Measurements from ENCODE around the gene KRT6C.

The KRT6C gene

GRCh38 chr12:52444647-52445595 is 28.7 kb downstream of the KRT6C start:
- H3K4me3 ChIP-seq (ENCODE audit: low read length), result no peak overlapping the region
- H3K9ac ChIP-seq (ENCODE audit: low read length), result no peak overlapping the region
- H3K36me3 ChIP-seq (ENCODE audit: control insufficient read depth, insufficient read depth, low read length), result no peaks in the 10 kb centered on the region
- no peak overlapping the region for H3K27ac ChIP-seq (ENCODE audit: low read depth, low read length)
- H3K4me1 ChIP-seq (ENCODE audit: control insufficient read depth, insufficient read depth, low read length), result no peaks in the 10 kb centered on the region
- no peaks in the 10 kb centered on the region for H3K27me3 ChIP-seq (ENCODE audit: control insufficient read depth, insufficient read depth, low read length)

- Histone ChIP-seq H3K4me1 (ENCODE audit: control insufficient read depth, insufficient read depth, low read length) (no peaks in the 10 kb centered on the region), H3K27me3 (ENCODE audit: control insufficient read depth, insufficient read depth, low read length) (no peaks in the 10 kb centered on the region)
These were observed 29.6 kb downstream of the KRT6C start for GRCh38 chr12:52443966-52444365.

GRCh38 chr12:52442600-52443061 is 31.0 kb downstream of the KRT6C start:
- Histone ChIP-seq H3K27ac (ENCODE audit: low read depth, low read length) (no peak overlapping the region), H3K4me3 (ENCODE audit: low read length) (no peak overlapping the region), H3K4me1 (ENCODE audit: control insufficient read depth, insufficient read depth, low read length) (no peaks in the 10 kb centered on the region), H3K27me3 (ENCODE audit: control insufficient read depth, insufficient read depth, low read length) (no peaks in the 10 kb centered on the region), H3K36me3 (ENCODE audit: control insufficient read depth, insufficient read depth, low read length) (no peaks in the 10 kb centered on the region), H3K9ac (ENCODE audit: low read length) (no peak overlapping the region)

More at GRCh38 chr12:52443966-52444365, 29.6 kb downstream of the KRT6C start:
- Histone ChIP-seq H3K4me3 (ENCODE audit: low read length) (no peak overlapping the region), H3K27ac (ENCODE audit: low read depth, low read length) (no peak overlapping the region), H3K36me3 (ENCODE audit: control insufficient read depth, insufficient read depth, low read length) (no peaks in the 10 kb centered on the region), H3K9ac (ENCODE audit: low read length) (no peak overlapping the region)

GRCh38 chr12:52441320-52441911 is 32.2 kb downstream of the KRT6C start:
- H3K36me3 ChIP-seq (ENCODE audit: control insufficient read depth, insufficient read depth, low read length), result no peaks in the 10 kb centered on the region
- no peak overlapping the region for H3K27ac ChIP-seq (ENCODE audit: low read depth, low read length)

GRCh38 chr12:52440821-52441319 is 32.7 kb downstream of the KRT6C start:
- Histone ChIP-seq H3K9ac (ENCODE audit: low read length) (no peak overlapping the region), H3K36me3 (ENCODE audit: control insufficient read depth, insufficient read depth, low read length) (no peaks in the 10 kb centered on the region), H3K4me1 (ENCODE audit: control insufficient read depth, insufficient read depth, low read length) (peaks cover 6% of the 10 kb centered on the region), H3K27me3 (ENCODE audit: control insufficient read depth, insufficient read depth, low read length) (no peaks in the 10 kb centered on the region), H3K27ac (ENCODE audit: low read depth, low read length) (no peak overlapping the region), H3K4me3 (ENCODE audit: low read length) (no peak overlapping the region)

More at GRCh38 chr12:52441320-52441911, 32.2 kb downstream of the KRT6C start:
- peaks cover under 1% of the 10 kb centered on the region for H3K4me1 ChIP-seq (ENCODE audit: control insufficient read depth, insufficient read depth, low read length)
- no peaks in the 10 kb centered on the region for H3K27me3 ChIP-seq (ENCODE audit: control insufficient read depth, insufficient read depth, low read length)
- no peak overlapping the region for H3K9ac ChIP-seq (ENCODE audit: low read length)
- no peak overlapping the region for H3K4me3 ChIP-seq (ENCODE audit: low read length)

- H3K4me1 ChIP-seq (ENCODE audit: control insufficient read depth, insufficient read depth, low read length), result peaks cover 6% of the 10 kb centered on the region
- H3K27me3 ChIP-seq (ENCODE audit: control insufficient read depth, insufficient read depth, low read length), result no peaks in the 10 kb centered on the region
- no peak overlapping the region for H3K4me3 ChIP-seq (ENCODE audit: low read length)
- H3K36me3 ChIP-seq (ENCODE audit: control insufficient read depth, insufficient read depth, low read length), result no peaks in the 10 kb centered on the region
- no peak overlapping the region for H3K27ac ChIP-seq (ENCODE audit: low read depth, low read length)
- no peak overlapping the region for H3K9ac ChIP-seq (ENCODE audit: low read length)
These were observed 33.8 kb downstream of the KRT6C start for GRCh38 chr12:52439845-52440244.

GRCh38 chr12:52439420-52439819 is 34.2 kb downstream of the KRT6C start:
- Histone ChIP-seq H3K27me3 (ENCODE audit: control insufficient read depth, insufficient read depth, low read length) (no peaks in the 10 kb centered on the region), H3K9ac (ENCODE audit: low read length) (no peak overlapping the region), H3K4me1 (ENCODE audit: control insufficient read depth, insufficient read depth, low read length) (peaks cover 6% of the 10 kb centered on the region), H3K4me3 (ENCODE audit: low read length) (no peak overlapping the region), H3K27ac (ENCODE audit: low read depth, low read length) (no peak overlapping the region), H3K36me3 (ENCODE audit: control insufficient read depth, insufficient read depth, low read length) (no peaks in the 10 kb centered on the region)

GRCh38 chr12:52438305-52439301 is 35.0 kb downstream of the KRT6C start:
- H3K4me3 ChIP-seq (ENCODE audit: low read length), result no peak overlapping the region
- H3K27me3 ChIP-seq (ENCODE audit: control insufficient read depth, insufficient read depth, low read length), result no peaks in the 10 kb centered on the region
- peaks cover 6% of the 10 kb centered on the region for H3K4me1 ChIP-seq (ENCODE audit: control insufficient read depth, insufficient read depth, low read length)
- no peak overlapping the region for H3K27ac ChIP-seq (ENCODE audit: low read depth, low read length)
- no peak overlapping the region for H3K9ac ChIP-seq (ENCODE audit: low read length)
- no peaks in the 10 kb centered on the region for H3K36me3 ChIP-seq (ENCODE audit: control insufficient read depth, insufficient read depth, low read length)

GRCh38 chr12:52437508-52437907 is 36.1 kb downstream of the KRT6C start:
- Histone ChIP-seq H3K36me3 (ENCODE audit: control insufficient read depth, insufficient read depth, low read length) (no peaks in the 10 kb centered on the region), H3K9ac (ENCODE audit: low read length) (no peak overlapping the region), H3K27me3 (ENCODE audit: control insufficient read depth, insufficient read depth, low read length) (no peaks in the 10 kb centered on the region), H3K4me1 (ENCODE audit: control insufficient read depth, insufficient read depth, low read length) (peaks cover 6% of the 10 kb centered on the region), H3K27ac (ENCODE audit: low read depth, low read length) (no peak overlapping the region), H3K4me3 (ENCODE audit: low read length) (no peak overlapping the region)

GRCh38 chr12:52436828-52437474 is 36.7 kb downstream of the KRT6C start:
- Histone ChIP-seq H3K27ac (ENCODE audit: low read depth, low read length) (no peak overlapping the region), H3K27me3 (ENCODE audit: control insufficient read depth, insufficient read depth, low read length) (no peaks in the 10 kb centered on the region), H3K36me3 (ENCODE audit: control insufficient read depth, insufficient read depth, low read length) (no peaks in the 10 kb centered on the region), H3K9ac (ENCODE audit: low read length) (no peak overlapping the region), H3K4me3 (ENCODE audit: low read length) (no peak overlapping the region), H3K4me1 (ENCODE audit: control insufficient read depth, insufficient read depth, low read length) (peaks cover 6% of the 10 kb centered on the region)

GRCh38 chr12:52436000-52436827 is 37.4 kb downstream of the KRT6C start:
- peaks cover 6% of the 10 kb centered on the region for H3K4me1 ChIP-seq (ENCODE audit: control insufficient read depth, insufficient read depth, low read length)
- H3K4me3 ChIP-seq (ENCODE audit: low read length), result no peak overlapping the region
- H3K27me3 ChIP-seq (ENCODE audit: control insufficient read depth, insufficient read depth, low read length), result no peaks in the 10 kb centered on the region
- no peak overlapping the region for H3K27ac ChIP-seq (ENCODE audit: low read depth, low read length)
- H3K9ac ChIP-seq (ENCODE audit: low read length), result no peak overlapping the region
- no peaks in the 10 kb centered on the region for H3K36me3 ChIP-seq (ENCODE audit: control insufficient read depth, insufficient read depth, low read length)
